HL-60/S4 treated with phorbol 12-myristate 13-acetate at 8.2 ng/mL for 4 days and 3 days (cell line): Measurements from ENCODE around the gene MYCN.
"Not testable (repeated sequence)": the region's sequence is repeated elsewhere in the genome, so short reads cannot be mapped to it uniquely, and the experiment has no call there.

Experiments used
- in situ Hi-C: fragments of 300-500 bp; cut with MboI; formaldehyde crosslinking; loops from 2 replicates; pipeline ENCODE4 v1.15.0; 2022; ENCODE audit warnings: low sequenced_read_pairs

The MYCN gene

DNA sequence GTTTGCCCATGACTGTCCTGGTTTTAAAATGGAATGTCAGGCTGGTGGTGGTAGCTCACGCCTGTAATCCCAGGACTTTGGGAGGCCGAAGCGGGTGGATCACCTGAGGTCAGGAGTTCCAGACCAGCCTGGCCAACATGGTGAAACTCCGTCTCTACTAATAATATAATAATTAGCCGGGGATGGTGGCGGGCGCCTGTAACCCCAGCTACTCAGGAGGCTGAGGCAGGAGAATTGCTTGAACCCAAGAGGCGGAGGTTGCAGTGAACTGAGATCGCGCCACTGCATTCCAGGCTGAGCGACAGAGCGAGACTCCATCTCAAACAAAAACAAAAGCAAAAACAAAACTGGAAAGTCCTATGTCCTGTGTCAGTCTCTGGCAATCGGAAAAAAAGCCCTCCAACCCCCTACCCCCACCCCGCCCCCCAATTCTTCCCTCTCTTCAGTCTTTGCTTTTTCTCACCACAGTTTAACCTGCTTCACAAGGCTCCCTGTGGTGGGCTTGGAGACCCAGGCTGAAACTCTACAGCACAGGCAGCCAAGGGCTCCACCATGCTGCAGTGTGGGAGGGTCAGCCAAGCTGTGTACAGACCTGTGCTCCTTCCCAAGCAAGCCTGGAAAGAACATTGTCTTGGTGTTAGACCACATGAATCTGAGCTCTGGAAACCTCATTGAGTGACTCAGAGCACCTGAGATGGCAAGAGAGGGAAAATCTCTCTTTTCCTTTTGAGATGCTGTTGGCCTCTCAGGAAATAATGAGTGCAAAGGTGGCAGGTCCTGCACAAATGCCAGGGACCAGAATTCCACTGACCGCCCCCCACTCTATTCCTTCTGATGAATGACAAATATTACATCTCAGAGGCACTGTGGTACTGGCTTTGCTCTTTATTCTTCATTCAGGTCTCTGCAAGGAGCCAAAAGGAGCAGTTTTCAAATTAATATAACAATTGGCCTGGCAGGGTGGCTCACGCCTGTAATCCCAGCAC lies 16.7 kb downstream of the MYCN start:
- in situ Hi-C loops: no loop called here

DNA sequence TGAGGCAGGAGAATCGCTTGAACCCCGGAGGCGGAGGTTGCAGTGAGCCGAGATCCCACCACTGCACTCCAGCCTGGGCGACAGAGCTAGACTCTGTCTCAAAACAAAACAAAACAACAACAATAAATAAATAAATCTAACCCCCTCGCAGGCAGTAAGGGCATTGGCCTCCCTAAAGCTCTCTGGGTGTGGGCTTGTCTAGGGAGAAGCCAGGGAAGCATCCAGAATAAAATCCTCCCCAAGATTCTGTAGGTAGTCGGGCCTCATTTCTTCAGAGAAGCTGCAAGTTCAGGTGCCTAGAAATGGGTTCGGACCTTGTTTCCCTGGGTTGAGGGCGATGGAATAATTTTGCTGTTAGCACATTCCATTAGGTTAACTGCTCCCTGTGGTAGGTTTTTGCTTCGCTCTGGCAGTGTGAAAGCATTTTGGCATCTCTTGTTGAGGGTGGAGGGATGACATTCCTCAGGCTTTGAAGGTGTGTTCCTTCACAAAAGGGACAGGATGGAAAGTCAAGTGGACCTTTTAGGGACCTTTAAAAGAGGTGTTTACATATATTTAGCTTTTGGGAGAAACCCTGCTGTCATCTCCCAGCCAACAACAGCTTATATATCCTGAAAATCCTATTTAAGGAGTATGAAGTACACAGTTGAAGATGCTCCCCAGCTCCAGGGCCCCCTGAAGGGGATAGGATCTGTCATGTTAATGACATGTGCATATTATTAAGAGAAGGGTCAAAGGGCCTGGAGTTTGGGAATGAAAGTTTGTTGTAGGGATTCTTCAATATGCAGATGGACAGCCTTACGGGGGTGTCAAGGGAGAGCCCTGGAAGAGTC lies 17.7 kb downstream of the MYCN start:
- in situ Hi-C loops: no loop called here

DNA sequence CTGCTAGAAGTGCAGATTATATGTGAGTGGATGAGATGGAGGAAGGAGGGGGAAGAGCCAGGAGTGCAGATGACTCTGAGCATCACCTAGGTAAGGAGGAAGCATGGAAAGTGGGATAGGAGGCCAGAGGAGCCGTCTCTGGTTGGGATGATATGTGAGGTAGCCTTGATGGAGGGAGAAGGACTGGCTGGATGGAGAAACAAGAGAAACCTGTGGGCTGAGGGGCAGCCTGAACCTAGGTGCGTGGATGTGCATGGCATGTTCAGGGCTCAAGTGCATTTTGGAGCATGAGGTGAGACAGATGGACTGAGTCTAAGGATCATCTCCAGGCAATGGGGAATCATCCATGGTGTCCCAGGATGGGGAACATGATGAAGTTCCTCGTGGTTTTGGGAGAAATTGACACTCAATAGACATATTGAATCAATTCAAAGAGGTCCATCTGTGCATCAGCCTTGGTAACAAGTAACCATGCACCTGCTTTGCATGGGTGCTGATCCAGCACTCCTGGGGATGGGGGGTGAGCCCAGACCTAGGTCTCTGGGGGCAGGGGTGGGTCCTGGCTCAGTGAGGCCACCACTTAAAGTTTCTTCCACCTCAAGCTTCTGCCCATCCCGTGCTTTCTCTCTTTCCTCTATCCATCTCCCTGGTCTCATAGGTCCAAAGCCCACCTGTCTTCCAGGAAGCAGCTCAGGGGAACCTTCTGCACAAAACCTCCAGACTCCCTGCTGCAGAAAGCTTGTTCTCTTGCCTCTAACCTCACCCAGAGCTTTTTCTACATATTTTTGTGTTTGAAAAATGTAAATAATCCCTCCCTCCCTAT lies 19.2 kb downstream of the MYCN start:
- in situ Hi-C loops: no loop called here

DNA sequence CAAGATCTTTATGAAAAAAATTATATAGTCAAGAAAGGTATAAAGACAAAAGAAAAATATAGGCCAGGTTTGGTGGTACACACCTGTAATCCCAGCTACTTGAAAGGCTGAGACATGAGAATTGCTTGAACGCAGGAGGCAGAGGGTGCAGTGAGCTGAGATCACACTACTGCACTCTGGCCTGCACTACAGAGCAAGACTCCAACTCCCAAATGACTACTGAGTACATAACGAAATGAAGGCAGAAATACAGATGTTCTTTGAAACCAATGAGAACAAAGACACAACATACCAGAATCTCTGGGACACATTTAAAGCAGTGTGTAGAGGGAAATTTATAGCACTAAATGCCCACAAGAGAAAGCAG lies 19.8 kb downstream of the MYCN start:
- in situ Hi-C loops: not testable (repeated sequence)

DNA sequence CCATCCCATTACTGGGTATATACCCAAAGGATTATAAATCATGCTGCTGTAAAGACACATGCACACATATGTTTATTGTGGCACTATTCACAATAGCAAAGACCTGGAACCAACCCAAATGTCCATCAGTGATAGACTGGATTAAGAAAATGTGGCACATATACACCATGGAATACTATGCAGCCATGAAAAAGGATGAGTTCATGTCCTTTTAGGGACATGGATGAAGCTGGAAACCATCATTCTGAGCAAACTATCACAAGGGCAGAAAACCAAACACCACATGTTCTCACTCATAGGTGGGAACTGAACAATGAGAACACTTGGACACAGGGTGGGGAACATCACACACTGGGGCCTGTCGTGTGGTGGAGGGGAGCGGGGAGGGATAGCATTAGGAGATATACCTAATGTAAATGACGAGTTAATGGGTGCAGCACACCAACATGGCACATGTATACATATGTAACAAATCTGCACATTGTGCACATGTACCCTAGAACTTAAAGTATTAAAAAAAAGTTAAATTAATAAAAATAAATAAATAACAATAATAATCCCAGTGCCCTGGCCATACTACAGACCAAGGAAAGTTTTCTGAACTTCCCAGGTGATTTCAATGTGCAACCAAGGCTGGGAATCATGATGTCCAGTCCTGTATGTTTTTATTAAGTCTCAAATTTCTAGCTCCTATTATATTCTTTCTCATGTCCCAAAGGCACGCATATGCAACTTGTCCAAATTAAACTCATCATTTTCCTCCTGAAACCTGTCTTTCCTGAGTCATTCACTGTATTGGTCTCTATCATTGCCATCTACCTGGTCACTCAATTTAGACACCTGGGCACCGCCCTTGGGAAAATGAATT lies 23.0 kb downstream of the MYCN start:
- in situ Hi-C loops: not testable (repeated sequence)

DNA sequence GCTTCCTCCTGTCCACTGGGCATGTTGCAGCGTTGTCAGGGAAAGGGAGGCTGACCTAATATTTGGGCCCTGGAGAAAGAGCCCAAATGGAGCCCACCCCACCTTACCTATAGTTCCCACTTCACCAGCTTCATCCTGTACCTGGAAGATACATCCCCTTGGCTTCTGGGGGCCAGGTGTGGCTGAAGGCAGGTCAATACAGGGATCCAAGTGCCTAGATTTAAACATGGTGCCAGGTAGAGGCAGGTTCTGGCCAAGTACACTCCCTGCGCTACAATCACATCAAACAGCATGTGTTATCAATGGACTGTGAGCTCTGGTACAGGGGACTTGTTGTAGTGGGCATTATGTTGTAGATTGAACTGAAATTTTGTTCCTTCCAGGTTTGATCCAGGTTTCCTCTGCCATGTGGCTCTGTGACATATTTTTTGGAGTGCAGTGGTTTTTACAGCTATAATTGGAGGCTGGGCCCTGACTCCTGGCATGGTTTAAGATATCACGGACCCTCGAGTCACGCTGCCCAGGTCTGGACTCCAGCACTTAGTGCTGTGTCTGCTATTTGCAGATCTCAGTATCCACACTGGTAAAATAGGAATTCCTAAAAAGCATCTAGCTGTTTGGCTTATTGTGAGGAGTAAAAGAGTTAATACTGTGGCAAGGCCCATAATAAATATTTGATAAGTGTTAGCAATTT lies 23.8 kb downstream of the MYCN start:
- in situ Hi-C loops: no loop called here

DNA sequence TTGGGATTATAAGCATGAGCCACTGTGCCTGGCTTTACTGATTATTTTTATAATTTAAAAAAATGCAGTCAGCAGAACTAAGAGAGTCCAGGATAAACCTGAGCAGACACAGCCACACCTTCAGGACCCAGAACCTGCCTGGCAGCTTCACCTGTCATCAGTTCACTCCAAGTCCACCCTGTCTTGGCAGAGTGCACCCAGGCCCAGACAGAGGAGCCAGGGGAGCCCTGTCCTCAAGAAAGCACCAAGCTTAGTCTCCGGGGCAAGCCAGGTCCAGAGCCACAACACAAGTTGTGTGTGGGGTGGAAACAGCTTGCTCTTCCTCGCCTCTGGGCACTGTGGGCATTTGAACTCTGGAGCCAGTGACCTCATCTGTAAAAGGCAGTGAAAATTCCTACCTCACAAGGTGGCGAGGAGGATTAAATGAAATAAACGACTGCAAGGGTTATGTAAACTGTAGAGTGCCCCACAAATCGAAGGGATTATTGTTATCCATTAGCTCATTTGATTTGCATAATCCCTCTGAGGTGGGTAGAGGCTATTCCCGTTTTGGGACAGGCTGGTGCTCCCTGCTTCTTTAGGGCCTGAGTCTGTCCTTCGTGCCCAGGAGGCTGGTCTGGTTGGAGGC lies 24.7 kb downstream of the MYCN start:
- in situ Hi-C loops: no loop called here

DNA sequence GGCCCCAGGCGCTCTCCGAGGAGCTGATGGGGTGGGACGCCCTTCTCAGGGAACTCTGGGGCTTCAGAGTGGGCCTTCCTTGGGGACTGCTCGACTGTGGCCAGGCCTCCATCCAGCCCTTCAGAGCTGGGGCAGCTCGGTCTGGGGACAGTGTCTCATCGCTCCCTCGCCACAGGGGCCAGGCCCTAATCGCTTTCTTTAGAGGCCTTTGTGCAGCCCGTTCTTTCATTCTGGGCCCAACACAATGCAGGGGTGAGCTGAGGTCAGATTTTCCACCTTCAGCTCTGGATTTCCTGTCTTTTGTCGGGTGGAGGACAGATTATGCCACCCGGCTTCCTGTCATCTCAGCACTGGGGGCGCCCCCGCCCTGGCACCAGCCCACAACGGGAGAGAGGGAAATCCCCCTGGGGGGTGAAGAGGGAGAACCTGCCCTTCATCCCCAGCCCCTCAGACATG lies 25.2 kb downstream of the MYCN start:
- in situ Hi-C loops: no loop called here

DNA sequence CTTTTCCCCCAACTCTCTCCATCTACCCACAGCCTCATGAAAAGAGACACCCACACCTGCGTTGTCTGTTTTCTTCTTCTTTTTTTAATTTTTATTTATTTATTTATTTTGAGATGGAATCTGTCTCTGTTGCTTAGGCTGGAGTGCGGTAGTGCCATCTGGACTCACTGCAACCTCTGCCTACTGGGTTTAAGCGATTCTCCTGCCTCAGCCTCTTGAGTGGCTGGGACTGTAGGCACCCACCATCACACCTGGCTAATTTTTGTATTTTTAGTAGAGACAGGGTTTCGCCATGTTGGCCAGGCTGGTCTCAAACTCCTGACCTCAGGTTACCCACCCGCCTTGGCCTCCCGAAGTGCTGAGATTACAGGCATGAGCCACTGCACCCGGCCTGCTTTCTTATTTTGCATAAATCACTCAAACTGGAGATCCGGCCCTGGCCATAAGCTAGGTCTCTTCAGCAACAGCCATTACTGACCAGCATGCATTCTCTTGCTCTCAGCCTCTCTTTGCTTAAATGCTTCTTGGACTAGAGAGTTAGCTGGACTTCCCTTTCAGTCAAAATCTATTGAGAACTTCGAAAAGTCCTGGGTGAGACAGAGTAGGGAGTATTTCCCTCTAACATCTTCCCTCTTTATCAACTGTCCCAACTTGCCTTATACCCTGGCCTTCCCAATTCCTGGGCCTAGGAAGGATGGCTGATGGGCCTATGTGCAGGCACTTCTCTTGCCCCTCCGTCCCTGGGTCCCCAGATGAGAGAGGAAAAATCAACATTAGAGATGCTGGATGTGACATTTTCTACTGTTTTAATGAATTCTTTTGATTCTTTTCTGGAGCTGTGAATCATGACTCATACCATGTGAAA lies 27.3 kb downstream of the MYCN start:
- in situ Hi-C loops: no loop called here

DNA sequence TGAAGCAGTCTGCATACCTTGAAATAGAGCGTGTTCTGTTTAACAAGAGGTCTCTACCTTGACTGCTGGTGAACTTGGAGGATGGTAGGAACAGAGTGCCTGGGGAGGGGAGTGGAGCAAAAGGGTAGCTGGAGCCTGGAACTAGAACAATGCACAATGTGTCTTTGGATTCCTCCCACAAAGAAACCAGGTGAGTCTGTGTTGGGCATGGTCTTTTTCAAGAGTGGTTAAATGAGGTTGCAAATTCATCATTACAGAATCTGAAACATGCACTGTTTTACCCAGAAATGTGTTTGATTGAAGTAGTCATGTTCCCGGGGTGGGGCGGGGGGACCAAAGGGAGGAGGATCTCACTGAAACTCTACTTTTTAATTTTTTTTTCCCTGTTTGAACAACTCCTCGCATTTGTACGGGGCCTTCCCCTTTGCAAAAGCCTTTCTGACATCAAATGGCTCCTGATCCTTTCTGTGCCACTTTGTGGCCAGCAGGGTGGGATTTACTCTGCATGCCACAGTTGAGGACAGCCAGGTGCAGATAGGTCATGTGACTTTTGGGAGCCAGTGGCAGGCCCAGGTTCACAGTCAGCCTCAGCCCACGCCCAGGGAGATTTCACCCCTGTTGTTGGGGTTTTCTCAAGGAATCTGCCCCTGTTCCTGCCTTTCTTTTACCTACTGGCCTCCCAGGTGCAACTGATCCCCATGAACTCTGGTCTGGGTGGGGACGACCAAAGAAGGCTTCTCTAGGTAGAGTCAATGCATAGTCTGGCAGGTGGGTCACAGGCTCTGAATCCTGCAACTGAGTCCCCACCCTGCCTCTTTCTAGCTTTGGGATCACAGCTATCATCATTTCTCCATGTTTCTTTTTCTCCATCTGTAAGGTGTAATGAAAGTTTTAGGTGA lies 28.2 kb downstream of the MYCN start:
- in situ Hi-C loops: no loop called here

DNA sequence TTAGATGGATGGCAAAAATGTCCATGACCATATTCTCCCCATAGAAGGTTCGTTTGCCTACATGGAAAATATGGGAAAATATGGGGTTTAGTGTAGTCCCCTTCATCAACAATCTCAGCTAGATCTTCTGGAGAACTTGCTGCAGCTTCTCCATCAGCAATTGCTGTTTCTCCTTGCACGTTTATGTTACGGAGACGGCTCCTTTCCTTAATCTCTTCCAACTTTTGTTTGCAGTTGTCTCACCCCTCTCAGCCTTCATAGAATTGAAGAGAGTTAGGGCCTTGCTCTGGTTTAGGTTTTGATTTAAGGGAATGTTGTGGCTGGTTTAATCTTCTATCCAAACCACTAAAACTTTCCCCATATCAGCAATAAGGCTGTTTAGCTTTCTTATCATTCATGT lies 28.9 kb downstream of the MYCN start:
- in situ Hi-C loops: no loop called here

DNA sequence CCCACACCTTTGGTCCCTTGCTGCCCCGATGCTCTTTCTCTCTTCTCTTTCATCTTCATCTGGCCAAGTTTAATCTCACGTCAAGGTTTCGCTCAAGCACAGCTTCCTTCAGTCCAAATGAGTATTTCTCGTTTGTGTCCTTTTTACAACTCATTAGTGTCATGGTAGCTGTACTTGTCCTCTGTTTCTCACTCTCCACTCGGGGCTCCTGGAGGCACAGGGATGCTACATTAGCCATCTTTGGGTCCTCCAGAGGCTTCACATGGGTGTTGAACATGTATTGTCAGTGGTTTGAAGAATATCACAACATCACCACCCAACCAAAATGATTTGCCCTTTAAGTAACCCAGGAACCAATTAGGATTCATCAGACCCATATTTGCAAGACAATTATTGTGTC lies 30.4 kb downstream of the MYCN start:
- in situ Hi-C loops: no loop called here

DNA sequence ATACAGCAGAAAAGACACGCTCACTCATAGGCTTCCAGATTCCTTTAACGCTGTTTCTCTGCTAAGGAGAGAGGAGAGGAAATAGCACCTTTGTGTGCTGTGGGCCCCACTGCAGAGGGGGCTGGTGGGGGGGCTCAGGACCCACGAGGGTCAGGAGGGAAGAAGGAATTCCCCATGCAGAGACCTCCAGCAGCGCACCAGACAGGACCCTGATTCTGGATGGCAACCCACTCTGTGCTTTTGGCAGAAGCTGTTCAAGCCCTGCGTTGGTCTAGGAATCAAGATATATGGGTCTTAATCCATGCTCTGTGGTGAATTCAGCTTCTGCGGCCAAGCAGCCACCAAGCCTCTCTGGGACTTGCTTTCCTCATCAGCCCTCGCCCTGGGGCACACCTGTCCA lies 31.0 kb downstream of the MYCN start:
- in situ Hi-C loops: no loop called here

DNA sequence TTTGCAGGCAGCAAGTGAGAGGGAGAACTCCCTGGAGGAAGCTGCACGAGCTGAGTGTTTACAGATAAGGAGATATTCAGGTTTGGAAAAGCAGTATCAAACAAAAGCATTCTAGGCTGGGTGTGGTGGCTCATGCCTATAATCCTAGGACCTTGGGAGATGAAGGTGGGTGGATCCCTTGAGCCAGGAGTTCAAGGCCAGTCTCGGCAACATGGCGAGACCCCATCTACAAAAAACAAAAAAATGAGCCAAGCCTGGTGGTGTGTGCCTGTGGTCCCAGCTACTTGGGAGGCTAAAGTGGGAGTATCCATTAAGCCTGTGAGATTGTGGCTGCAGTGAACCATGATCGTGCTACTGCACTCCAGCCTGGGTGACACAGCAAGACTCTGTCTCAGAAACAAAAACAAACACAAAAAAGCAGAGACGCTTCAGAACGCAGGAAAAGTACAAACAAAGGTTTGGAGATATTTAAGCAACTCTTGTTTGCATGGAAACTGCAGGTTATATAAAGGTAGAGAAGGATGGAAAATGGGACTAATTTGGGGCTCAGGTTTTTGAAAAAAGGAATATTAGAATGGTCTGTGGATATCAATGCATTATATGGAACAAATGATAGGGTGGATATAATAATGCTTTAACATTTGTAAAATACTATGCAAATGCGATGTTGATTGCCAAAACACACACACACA lies 31.6 kb downstream of the MYCN start:
- in situ Hi-C loops: no loop called here

DNA sequence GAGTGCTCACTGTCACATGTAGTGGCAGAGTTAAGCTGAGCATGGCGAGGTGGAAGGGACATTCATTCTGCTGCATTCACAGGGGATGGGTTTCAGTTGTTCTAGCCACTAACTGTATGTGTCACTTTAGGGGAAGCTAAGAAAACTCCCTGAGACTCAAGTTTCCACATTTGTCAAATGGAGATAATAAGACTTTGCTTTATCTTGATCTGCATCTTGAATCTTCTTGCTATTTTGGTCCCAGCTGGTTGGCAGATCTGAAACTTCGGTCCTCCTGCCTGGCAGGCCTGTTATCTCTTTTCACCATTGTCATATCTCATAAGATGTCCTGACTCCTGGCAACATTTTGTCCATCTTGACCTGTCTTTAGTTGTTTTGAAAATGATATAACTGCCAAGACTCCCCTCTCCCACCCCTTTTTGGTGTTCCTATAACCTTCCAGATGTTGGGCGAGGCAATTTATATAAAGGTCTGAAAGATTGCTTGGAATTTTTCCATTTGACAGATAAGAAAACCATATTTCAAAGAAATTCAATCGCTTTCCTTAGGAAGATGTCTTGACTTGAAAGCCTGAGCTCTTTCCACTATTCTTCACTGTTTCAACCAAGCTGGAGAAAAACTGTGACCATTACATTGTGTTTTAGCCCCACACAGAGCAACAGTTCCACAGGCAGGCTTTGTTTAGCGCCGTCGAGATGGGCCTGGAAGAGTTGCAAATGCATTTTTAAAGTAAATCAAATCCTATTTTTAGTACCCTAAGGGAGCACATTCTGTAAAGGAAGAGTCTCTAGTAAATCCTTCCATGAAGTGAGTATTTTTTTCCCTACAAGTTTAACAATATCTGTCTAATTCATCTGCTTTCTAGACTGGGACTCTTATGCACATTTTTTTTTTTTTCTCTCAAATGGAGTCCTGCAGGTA lies 33.4 kb downstream of the MYCN start:
- in situ Hi-C loops: no loop called here
